ENCODE results near the gene BTBD10.

GRCh38 chr11:13384908-13385640 is 77.9 kb downstream of the BTBD10 start:
- TF ChIP-seq CTCF (IDR thresholded peaks at IDR 0.05) (peak in 4 of 6 experiments; percentile 47 to 56 (median 52)), POLR2A (IDR thresholded peaks at IDR 0.05) (no peak)

All from Peyer's patch (tissue), 4 donors.